GM18499 (cell line): Measurements from ENCODE around the gene CGRRF1.

Experiments used
- ATAC-seq: cut with Tn5 transposase; IDR thresholded peaks from one replicate; pipeline ENCODE4 v1.9.1; 2021; ENCODE audit warnings: moderate number of reproducible peaks; ENCODE audit not compliant: insufficient read depth, unreplicated experiment

The CGRRF1 gene

DNA sequence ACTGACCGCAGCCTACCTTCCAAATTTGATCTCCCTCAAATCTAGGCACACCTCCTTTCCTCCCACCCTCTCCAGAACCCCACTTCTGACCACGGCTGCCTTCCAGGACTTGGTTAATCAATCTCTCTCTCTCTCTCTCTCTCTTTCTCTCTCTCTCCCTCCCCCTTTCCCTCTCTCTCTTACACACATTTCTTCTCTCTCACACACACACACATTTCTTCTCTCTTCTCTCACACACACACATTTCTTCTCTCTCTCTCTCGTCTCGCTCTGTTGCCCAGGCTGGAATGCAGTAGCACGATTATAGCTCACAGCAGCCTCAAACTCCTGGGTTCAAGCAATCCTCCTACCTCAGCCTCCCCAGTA lies 20.4 kb upstream of the CGRRF1 start:
- no peak for ATAC-seq

DNA sequence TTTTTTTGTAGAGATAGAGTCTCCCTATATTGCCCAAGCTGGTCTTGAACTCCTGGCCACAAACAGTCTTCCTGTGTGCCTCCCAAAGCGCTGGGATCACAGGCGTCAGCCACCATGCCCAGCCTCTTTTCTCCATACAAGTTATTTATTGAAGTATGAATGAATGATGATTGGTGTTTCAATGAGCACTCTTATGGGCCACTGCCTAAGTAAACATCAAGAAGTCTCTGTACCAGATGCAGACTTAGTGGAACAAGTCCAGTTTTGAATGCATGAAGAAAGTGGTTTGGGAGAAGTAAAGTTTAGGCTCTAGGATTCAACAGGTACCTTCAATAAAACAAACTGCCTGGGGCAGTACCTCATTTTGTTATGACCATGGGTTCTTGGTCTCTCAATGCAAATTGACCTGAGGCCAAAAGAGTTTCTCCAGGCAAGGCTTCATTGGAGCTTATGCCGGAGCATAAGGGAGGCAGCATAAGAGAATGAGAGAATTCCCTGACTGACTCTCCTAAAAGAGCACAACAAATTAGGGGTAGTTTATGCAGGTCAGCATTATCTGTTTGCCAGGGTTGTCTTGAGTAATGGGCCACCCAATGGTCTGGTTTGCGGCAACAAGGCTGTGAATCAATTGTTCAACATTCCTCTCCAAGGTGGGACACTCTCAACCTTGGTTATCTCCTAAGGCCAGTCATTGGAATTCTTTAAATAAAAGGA lies 19.8 kb upstream of the CGRRF1 start:
- no peak for ATAC-seq

DNA sequence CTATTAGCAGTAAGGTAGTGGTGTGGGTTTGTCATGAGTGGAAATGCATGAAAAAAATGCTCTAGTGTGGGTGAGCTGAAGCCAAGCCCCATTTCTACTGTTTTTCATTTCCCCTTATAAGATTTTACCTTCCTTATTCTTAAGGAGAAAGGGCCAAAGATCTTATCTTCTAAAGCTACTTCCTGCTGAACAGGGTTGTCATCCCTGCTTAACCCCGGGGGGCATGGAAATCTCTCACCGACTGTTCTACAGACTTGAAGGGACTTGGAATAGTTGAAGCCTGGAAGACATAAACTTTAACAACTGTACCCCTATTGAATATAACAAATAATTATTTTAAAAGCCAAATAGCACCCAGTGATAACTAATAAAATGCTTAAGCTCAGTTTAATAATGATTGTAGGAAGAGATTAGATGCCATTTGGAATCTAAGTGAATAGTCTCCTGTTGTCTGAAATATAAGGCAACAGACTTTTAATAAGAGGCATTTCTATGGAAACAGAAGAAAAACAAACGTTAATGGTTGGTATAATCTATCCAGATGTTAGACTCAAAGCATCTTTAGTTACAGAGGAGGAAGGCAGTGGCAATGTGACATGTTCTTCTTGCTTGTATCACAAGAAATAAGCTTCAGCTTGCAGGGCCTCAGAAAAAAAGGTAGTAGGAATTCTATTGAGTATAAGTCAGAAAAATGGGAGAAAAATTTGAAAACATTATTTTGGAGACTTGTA lies 19.1 kb upstream of the CGRRF1 start:
- no peak for ATAC-seq

DNA sequence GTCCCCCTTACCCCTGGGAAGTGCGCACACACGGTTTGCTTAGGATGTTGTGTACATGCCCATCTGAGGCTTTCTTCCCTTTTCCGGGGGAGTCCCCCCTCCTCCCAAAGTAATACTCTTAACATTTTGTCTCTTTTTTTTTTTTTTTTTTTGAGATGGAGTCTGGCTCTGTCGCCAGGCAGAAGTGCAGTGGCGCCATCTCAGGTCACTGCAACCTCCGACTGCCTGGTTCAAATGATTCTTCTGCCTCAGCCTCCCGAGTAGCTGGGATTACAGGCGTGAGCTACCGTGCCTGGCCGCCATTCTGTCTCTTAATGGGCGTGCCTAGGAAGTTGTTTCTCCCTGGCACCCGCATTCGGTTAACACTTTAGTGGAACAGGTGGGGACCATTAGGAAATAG lies 16.4 kb upstream of the CGRRF1 start:
- ATAC-seq, result no peak

DNA sequence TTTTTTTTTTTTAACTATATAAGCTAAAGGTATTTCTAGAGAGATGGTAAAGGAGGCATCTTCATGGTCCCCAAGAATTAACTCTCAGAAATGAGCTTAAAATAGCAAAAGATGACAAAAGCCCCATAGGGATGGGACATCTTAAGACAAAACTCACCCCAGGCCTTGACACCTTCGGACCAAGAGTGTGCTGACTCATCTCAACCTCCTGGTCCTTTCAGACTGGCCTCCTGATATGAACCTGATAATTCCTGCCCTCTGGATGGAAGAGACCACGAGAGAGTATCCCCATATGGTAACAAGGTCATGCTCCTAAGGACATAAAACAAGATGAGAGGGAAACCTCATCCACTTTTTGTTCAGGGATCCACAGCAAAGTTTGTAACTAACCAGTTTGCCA lies 12.5 kb upstream of the CGRRF1 start:
- ATAC-seq, result no peak

DNA sequence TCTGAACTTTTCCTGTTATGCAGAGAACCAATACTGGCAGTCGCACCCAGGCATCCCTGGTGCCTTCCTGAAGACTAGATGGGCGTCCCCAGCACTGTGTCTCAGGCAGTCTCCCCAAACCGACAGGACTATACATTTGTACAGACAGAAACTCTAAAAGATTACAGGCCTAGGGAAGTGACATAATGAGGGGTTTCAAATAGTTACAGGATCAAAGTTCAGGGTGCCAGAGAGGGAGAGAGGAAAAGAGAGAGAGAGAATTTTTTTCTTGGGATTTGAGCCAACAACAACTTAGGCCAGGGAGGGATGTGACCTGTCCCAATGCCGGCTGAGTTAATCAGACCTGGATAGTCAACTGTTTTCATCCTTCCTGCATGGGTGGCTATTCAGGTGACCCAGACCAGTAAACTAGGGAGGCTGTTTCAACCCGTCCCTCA lies 11.6 kb upstream of the CGRRF1 start:
- ATAC-seq, result no peak

DNA sequence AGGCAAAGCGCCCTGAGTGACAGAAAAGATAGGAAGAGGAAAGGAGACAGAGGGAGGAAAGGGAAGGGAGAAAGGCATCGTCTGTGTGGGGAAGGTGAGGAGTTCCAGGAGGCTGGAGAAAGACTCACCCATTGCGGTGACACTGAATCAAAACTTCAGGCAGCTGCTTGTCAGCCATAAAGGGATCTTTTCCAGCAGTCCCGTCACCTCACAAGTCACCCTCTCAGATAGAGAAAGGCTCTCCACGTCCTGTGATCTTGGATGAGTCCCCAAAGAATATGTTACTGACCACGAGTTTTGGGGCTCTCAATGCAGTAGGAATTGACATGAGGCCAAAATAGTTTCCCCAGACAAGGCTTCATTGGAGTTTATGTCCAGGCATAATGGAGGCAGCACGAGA lies 11.1 kb upstream of the CGRRF1 start:
- ATAC-seq, result no peak

DNA sequence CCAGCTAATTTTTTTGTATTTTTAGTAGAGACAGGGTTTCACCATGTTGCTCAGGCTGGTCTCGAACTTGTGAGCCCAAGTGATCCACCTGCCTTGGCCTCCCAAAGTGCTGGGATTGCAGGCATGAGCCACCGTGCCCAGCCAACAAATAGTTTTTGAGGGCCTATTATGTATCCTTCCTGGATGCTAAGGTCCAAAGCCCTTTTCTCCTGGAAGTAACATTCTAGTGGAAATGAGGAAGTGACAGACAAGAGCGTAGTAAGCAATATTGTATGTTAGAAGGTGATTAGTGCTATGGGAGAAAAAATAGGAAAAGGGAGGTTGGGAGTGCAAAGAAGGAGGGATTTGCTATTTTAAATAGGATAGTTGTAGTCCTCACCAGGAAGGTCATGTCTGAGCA lies 9.0 kb upstream of the CGRRF1 start:
- ATAC-seq, result no peak

DNA sequence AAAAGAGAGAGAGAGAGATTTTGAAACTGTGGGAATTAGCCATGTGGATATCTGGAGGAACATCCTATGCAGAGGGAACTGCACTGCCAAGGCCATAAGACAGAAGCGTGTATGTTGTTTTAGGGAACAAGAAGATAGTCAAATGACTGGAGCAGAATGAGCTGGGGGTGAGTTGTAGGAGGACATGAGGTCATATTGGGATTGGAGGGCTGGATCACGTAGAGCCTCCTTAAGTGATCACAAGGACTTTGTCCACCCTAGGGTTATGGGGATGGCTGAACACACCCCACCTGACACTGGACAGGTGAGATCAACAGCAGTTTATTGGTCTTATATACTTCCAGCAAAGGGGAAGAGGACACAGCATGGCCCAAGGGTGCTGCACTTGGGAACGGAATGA lies 8.2 kb upstream of the CGRRF1 start:
- no peak for ATAC-seq

DNA sequence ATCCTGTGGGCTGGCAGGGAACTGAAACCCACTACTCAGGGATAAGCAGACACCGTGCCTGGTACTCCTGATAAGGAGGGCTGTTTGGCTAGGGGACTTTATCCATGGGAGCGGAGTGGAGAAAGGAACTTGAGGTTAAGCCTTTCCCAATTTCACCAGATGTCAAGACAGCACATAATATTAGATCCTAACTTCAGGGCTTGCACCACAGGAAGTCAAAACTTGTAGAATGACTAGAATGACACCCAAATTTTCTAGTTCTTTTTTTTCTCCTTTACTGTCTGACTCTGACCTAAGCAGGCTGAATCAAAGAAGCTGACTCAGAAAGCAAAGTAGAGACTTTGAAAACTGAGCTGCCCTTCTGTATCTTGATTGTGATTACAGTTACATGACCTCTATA lies 7.1 kb upstream of the CGRRF1 start:
- no peak for ATAC-seq

DNA sequence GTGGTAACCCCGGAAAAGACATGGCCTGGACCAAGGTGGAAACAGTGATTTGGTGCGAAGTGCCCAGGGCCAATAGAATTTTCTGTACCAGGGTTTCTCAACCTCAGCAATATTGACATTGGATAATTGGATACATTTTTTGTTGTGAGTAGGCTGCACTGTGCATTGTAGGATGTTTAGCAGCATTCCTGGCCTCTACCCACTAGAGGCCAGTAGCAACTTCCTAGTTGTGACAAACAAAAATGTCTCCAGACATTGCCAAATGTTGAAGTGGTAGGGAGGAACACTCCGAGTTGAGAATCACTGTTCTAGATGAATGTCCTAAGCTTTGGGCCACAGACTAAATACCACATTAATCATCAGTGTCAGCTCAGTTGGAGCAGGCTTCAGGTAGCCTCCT lies 6.2 kb upstream of the CGRRF1 start:
- no peak for ATAC-seq

DNA sequence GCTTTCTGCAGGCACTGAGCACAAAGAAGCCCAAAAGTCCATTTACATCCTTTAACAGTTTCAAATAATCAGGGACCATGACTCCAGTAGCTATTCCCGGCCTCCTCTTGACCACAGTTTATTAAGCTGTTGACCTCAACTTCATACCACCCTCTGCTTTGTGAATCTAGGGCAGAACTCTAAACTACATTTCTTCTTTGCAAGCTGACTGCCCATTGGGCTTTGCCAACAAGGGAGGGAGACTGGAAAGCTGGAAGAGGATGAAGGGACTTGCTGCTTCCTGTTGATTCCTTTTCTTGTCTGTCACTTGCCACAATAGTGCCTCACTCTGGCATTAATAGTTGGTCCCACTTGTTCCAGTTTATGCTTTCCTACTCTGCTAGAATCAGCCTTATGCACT lies 2.7 kb downstream of the CGRRF1 start:
- ATAC-seq, result no peak

DNA sequence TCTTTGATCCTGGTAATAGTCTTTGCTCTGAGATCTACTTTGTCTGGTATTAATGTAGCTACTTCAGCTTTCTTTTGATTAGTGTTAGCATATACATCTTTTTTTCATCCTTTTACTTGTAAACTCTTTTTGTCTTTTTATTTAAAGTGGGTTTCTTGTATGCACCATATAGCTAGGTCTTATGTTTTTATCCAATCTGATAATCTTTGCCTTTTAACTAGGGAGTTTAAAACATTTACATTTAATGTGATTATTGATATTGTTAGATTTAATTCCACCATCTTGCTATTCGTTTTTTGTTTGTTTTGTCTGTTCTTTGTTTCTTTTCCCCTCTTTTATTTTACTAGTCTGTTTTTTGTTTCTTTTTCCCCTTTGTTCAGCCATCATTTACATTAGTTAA lies 6.0 kb downstream of the CGRRF1 start:
- ATAC-seq, result no peak

DNA sequence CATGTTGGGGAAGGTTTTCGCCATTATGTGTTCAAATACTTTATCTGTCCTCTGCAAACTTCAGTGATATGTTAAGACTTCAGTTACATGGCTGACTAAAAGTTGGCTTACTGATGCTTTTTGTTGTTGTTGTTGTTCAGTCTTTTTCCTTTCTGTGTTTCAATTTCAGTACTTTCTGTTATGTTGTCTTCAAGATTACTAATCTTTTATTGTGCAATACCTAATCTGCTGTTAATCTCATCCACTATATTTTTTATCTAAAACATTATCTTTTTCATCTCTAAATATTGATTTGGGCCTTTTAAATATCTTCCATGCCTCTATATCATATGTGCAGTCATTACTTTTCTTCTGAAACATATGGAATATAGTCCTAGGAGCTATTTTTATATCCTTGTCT lies 7.0 kb downstream of the CGRRF1 start:
- no peak for ATAC-seq

DNA sequence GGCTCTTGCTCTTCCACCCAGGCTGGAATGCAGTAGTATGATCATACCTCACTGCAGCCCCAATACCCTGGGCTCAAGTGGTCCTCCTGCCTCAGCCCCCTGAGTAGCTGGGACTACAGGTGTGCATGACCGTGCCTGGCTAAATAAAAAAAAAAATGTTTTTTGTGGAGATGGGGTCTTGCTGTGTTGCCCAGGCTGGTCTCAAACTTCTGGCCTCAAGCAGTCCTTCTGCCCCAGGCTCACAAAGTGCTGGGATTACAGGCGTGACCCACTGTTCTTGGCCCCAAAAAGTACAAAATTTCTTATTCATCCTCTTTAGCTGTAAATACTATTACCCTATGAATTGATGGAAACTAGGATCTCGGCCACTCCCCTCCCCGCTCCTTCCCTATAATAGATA lies 14.7 kb downstream of the CGRRF1 start:
- ATAC-seq, result no peak

DNA sequence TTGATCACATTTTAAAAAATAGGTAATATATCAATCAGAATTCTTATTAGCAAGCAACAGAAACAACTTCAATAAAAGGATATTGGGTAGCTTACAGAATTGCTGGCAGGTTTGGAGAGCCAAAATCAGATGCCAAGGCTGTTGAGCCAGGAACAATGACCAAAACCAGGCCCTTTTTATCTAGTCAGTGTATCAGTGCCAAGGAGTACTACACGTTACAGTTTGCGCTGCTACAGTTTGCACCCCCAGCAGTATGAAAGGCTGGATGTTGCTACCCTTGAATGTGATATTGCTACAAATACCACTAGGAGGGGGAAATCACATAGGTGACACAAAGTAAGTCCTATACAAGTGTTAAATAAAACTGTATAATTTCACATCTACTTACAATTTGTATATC lies 19.3 kb downstream of the CGRRF1 start:
- ATAC-seq, result no peak

DNA sequence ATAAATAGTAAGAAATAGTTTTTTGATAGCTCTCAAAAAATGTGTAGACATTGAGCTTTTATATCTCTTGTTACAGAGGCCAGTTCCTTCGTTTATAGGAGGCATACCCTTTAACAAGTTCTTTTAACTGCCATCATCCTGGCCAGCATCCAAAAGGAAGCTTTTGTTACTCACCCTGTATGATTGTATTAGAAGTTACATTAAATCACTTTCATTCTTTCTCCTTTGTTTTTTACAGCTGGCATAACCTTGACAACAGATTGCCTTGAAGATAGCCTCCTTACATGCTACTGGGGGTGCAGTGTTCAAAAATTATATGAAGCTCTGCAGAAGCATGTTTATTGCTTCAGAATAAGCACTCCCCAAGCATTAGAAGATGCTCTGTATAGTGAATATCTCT lies 20.1 kb downstream of the CGRRF1 start:
- ATAC-seq, result no peak

DNA sequence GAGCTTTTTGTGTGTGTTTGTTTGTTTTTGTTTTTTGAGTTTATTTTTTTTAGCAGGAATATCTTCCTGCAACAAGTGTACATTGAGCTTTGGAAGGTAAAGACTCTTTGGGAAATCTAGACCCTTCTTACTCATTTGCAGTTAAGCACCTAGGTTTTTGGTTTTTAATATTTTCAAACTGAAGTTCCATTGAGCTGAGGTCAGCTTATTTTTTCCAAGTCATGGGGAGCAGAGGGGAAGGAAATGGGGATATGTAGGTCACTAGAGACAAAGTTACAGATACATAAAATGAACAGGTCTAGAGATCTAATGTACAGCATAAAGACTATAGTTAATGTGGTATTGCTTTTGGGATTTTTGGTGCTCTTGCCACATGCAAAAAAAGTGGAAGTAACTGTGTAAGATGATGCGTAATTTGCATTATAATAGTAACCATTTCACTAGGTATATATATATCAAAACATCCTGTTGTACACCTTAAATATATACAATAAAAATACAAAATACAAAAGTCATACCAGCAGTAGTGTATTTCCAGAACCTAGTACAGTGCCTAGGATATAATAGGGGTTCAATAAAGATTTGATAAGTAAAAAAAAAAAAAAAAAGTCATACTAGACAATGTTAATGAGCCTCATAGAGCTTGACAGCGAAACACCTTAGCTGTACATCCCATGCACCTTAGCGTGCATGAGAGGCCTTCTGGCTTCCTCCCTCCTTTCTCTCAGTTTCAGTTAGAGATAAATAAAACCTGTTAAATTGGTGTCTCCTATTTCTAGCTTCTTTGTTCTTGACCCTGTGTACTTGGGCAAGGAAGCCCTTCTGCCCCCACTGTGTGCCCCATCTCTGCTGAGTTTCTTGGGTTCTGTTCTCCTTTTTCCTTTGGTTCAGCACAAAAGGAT lies 22.7 kb downstream of the CGRRF1 start:
- ATAC-seq, result peak; percentile 88

DNA sequence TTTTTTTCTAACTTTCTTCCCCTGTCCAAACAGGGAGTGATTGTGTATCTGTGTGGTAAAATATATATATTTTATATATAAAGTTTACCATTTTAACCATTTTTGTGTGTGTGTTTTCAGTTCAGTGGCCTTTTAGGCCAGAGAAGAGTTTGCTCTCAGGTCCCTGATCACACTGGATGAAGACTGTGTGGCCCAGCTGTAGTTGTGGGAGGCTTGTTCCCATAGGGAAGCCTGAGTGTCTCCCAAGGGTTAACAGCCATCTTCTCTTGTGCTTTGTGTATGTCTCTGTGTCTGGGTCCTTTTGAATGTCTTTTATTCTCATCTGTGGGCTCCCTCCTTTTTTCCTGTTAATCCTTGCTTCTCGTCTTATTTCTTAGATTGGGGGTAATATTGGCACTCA lies 23.4 kb downstream of the CGRRF1 start:
- no peak for ATAC-seq

DNA sequence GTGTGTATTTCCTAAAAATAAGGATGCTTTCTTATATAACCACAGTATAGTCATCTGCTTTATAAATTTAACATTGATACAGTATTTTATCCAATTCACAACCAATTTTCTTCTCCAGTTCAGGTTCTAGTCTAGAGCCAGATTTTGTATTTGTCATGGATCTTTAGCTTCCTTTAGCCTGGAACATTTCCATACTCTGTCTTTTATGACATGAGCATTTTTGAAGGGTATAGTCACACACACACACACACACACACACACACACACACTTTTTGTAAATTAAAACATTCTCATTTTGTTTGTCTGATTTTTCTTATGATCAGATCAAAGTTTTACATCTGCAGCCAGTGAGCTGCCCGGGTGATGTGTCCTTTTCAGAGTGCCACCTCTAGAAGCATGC lies 25.4 kb downstream of the CGRRF1 start:
- no peak for ATAC-seq

DNA sequence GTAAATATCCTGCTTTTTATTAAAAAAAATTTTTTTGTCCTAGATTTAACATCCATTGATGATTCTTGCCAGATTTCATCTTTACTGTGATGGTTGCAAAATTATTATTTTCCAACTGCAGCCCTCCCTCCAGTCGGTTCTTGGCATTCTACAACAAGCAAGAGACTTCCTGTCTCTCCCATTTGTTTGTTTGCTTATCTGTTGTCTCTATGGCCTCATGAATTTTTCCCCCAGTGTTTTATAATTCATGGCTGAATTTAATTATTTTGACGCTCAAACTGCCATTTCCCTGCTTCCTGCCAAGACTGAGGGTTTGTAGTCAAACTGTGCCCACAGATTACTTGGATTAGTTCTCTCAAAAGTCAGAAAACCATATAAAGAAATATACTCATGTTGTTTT lies 25.9 kb downstream of the CGRRF1 start:
- no peak for ATAC-seq
